ENCODE measurements around the gene FNIP2. TPM values are rescaled to one million over a fixed set of nuclear protein-coding genes. Genes with fewer than 3 reads are reported as not detected.
A peak's percentile ranks its signal among the peaks of the same experiment; 100 is the strongest.

FNIP2 gene
- polyA plus RNA-seq, 1 of the 3 experiments (the other 2 are of a cell fraction) = 0.97 TPM

- 93% methylated on average over 7 of the region's 7 CpGs for WGBS (ENCODE audit: low lambda C conversion rate)
Observed at GRCh38 chr4:158869761-158870160, 100.9 kb downstream of the FNIP2 start.

More at GRCh38 chr4:158869761-158870160, 100.9 kb downstream of the FNIP2 start:
- no peak overlapping the region for H3K4me2 ChIP-seq
- peaks cover 0 to 19% of the 10 kb centered on the region in 2 experiments for H3K36me3 ChIP-seq (replicated peaks in 1 of 2; ENCODE audit: control insufficient read depth in 1 of 2, insufficient read depth in 2 of 2, low read length in 1 of 2)
- H2AFZ ChIP-seq (ENCODE audit: low read depth) = no peak overlapping the region
- H3K27me3 ChIP-seq (ENCODE audit: insufficient read depth) = no peaks in the 10 kb centered on the region
- H3K4me1 ChIP-seq (ENCODE audit: control insufficient read depth in 1 of 2, insufficient read depth in 2 of 2, low read depth in 1 of 2, low read length in 1 of 2) = peaks cover 18 to 37% of the 10 kb centered on the region in 2 experiments; a peak in 3 of 4 replicates
- peaks cover 14% of the 10 kb centered on the region for H3F3A ChIP-seq (replicated peaks; ENCODE audit: insufficient read depth)
- peak overlapping the region in 1 of 2 experiments; percentile 92; a peak in 2 of 4 replicates for H3K27ac ChIP-seq (ENCODE audit: low read depth in 2 of 2, low read length in 1 of 2)
- H4K20me1 ChIP-seq (ENCODE audit: insufficient read depth) = no peaks in the 10 kb centered on the region; the same call in 1 of the 2 replicates
- H3K4me3 ChIP-seq (ENCODE audit: low read depth in 2 of 2, low read length in 1 of 2) = no peak overlapping the region
- H3K9me3 ChIP-seq = no peaks in the 10 kb centered on the region
- H3K9ac ChIP-seq = no peak overlapping the region
- no peaks in the 10 kb centered on the region for H3K9me2 ChIP-seq
- ChIA-PET CTCF (interaction anchor here (0.6 to 2.8 kb wide), 5 partner anchors 13 to 333 kb away, joined by 3 to 21 read pairs (median 6); no protein-coding TSS in a partner anchor), POLR2A (no interaction called here)
- no peak for DNase-seq
- TF ChIP-seq FOSL2 (IDR thresholded peaks at IDR 0.05; ENCODE audit: borderline replicate concordance, low read depth) (no peak), MAX (IDR thresholded peaks at IDR 0.05; ENCODE audit: low read depth) (no peak), REST (IDR thresholded peaks at IDR 0.05; ENCODE audit: low read depth, low read length) (no peak), CTCF (IDR thresholded peaks at IDR 0.05) (no peak), EZH2phosphoT487 (IDR thresholded peaks at IDR 0.05; ENCODE audit: borderline replicate concordance, low read depth) (no peak), EP300 (IDR thresholded peaks at IDR 0.05; ENCODE audit: borderline replicate concordance in 1 of 2, low read depth in 1 of 2, low read length in 1 of 2) (no peak), TEAD4 (IDR thresholded peaks at IDR 0.05; ENCODE audit: borderline replicate concordance, insufficient read depth) (no peak), FOXJ3 (CRISPR knock-in tag; IDR thresholded peaks at IDR 0.05) (no peak), CHD2 (IDR thresholded peaks at IDR 0.05; ENCODE audit: low read length, partially characterized antibody) (no peak), FOXM1 (IDR thresholded peaks at IDR 0.05; ENCODE audit: low read depth) (no peak), RFX5 (IDR thresholded peaks at IDR 0.05; ENCODE audit: low read length) (no peak), NRF1 (IDR thresholded peaks at IDR 0.05; ENCODE audit: low read depth, low read length) (no peak), MXI1 (IDR thresholded peaks at IDR 0.05; ENCODE audit: low read depth, low read length) (no peak), POLR2AphosphoS5 (IDR thresholded peaks at IDR 0.05; ENCODE audit: low read depth, low read length) (no peak), JUND (IDR thresholded peaks at IDR 0.05) (no peak), GATA2 (CRISPR knock-in tag; IDR thresholded peaks at IDR 0.05) (no peak), USF1 (IDR thresholded peaks at IDR 0.05; ENCODE audit: borderline replicate concordance, low read depth) (no peak), RCOR1 (IDR thresholded peaks at IDR 0.05; ENCODE audit: low read length) (no peak), MEF2A (IDR thresholded peaks at IDR 0.05; ENCODE audit: borderline replicate concordance, low read depth) (no peak), PBX3 (IDR thresholded peaks at IDR 0.05) (no peak)
- H3K79me2 ChIP-seq (ENCODE audit: insufficient read depth) = no peaks in the 10 kb centered on the region; the same call in 1 of the 2 replicates

Measured in SK-N-SH (cell line).